ENCODE data around the gene MAP4K1. TPM values are rescaled to one million over a fixed set of nuclear protein-coding genes. Genes with fewer than 3 reads are reported as not detected.
A peak's percentile ranks its signal among the peaks of the same experiment; 100 is the strongest.

Gene MAP4K1
- total RNA-seq, 1 experiment from 2014 or later = 1.5 TPM

GRCh38 chr19:38569368-38569983 is 48.3 kb downstream of the MAP4K1 start:
- POLR2A ChIA-PET (ENCODE audit: low non-redundant PET) = no interaction called here
- BruUV-seq (replicated peaks) = no TSS peak

GRCh38 chr19:38565691-38566105 is 52.1 kb downstream of the MAP4K1 start:
- POLR2A ChIA-PET (ENCODE audit: low non-redundant PET) = no interaction called here
- DNase-seq (ENCODE audit: low spot score) = no peak
- CTCF ChIA-PET = no interaction called here
- intact Hi-C loops (cut with micrococcal nuclease; ENCODE audit: unreplicated experiment) = no loop called here
- Histone ChIP-seq H3K4me1 (ENCODE audit: insufficient read depth, low read length, poor library complexity, severe bottlenecking) (no peaks in the 10 kb centered on the region), H3K36me3 (ENCODE audit: insufficient read depth, low read length, poor library complexity, severe bottlenecking) (no peaks in the 10 kb centered on the region), H3K27me3 (replicated peaks; ENCODE audit: insufficient read depth, low read depth, low read length, poor library complexity) (peaks cover 16% of the 10 kb centered on the region), H3K9me3 (ENCODE audit: low read depth, low read length, poor library complexity, severe bottlenecking) (no peaks in the 10 kb centered on the region), H3K4me3 (ENCODE audit: low read depth, low read length, poor library complexity, severe bottlenecking) (peak overlapping the region; percentile 26), H3K27ac (ENCODE audit: low read depth, low read length, poor library complexity, severe bottlenecking) (no peak overlapping the region)
- TF ChIP-seq EZH2 (IDR thresholded peaks at IDR 0.05; ENCODE audit: borderline replicate concordance, low read depth, low read length, poor library complexity, severe bottlenecking) (no peak), CTCF (conservative IDR thresholded peaks at IDR 0.05; ENCODE audit: low read depth, low read length) (no peak)
- no TSS peak for BruUV-seq (replicated peaks)

More at GRCh38 chr19:38569368-38569983, 48.3 kb downstream of the MAP4K1 start:
- no peak for DNase-seq (ENCODE audit: low spot score)
- Histone ChIP-seq H3K4me1 (ENCODE audit: insufficient read depth, low read length, poor library complexity, severe bottlenecking) (no peaks in the 10 kb centered on the region), H3K27ac (ENCODE audit: low read depth, low read length, poor library complexity, severe bottlenecking) (no peak overlapping the region), H3K9me3 (ENCODE audit: low read depth, low read length, poor library complexity, severe bottlenecking) (no peaks in the 10 kb centered on the region), H3K27me3 (replicated peaks; ENCODE audit: insufficient read depth, low read depth, low read length, poor library complexity) (peaks cover 16% of the 10 kb centered on the region), H3K36me3 (ENCODE audit: insufficient read depth, low read length, poor library complexity, severe bottlenecking) (no peaks in the 10 kb centered on the region), H3K4me3 (ENCODE audit: low read depth, low read length, poor library complexity, severe bottlenecking) (no peak overlapping the region)
- no peak for TF ChIP-seq CTCF (conservative IDR thresholded peaks at IDR 0.05; ENCODE audit: low read depth, low read length)
- TF ChIP-seq EZH2 (IDR thresholded peaks at IDR 0.05; ENCODE audit: borderline replicate concordance, low read depth, low read length, poor library complexity, severe bottlenecking) = no peak
- intact Hi-C loops (cut with micrococcal nuclease; ENCODE audit: unreplicated experiment) = no loop called here
- CTCF ChIA-PET = no interaction called here

- no peak overlapping the region for H3K27ac ChIP-seq (ENCODE audit: low read depth, low read length, poor library complexity, severe bottlenecking)
- POLR2A ChIA-PET (ENCODE audit: low non-redundant PET) = no interaction called here
- intact Hi-C loops (cut with micrococcal nuclease; ENCODE audit: unreplicated experiment) = no loop called here
These were observed 52.6 kb downstream of the MAP4K1 start for GRCh38 chr19:38564981-38565690.

More at GRCh38 chr19:38564981-38565690, 52.6 kb downstream of the MAP4K1 start:
- Histone ChIP-seq H3K4me3 (ENCODE audit: low read depth, low read length, poor library complexity, severe bottlenecking) (peak overlapping the region; percentile 26), H3K36me3 (ENCODE audit: insufficient read depth, low read length, poor library complexity, severe bottlenecking) (no peaks in the 10 kb centered on the region), H3K4me1 (ENCODE audit: insufficient read depth, low read length, poor library complexity, severe bottlenecking) (no peaks in the 10 kb centered on the region), H3K27me3 (replicated peaks; ENCODE audit: insufficient read depth, low read depth, low read length, poor library complexity) (peaks cover 16% of the 10 kb centered on the region), H3K9me3 (ENCODE audit: low read depth, low read length, poor library complexity, severe bottlenecking) (no peaks in the 10 kb centered on the region)
- CTCF ChIA-PET = no interaction called here
- BruUV-seq (replicated peaks) = no TSS peak
- TF ChIP-seq EZH2 (IDR thresholded peaks at IDR 0.05; ENCODE audit: borderline replicate concordance, low read depth, low read length, poor library complexity, severe bottlenecking) = no peak
- TF ChIP-seq CTCF (conservative IDR thresholded peaks at IDR 0.05; ENCODE audit: low read depth, low read length) = no peak
- no peak for DNase-seq (ENCODE audit: low spot score)

All from A673 (cell line).